ENCODE measurements around the gene SPA17.

SPA17 gene

GRCh38 chr11:124699547-124699946 lies 25.8 kb downstream of the SPA17 start:
- no peaks in the 10 kb centered on the region for H3K36me3 ChIP-seq (ENCODE audit: insufficient read depth, low read length)
- H3K4me3 ChIP-seq (ENCODE audit: low read length, poor library complexity, severe bottlenecking) = no peak overlapping the region
- H3K9ac ChIP-seq (ENCODE audit: low read depth, low read length, poor library complexity, severe bottlenecking) = no peak overlapping the region
- no peak for TF ChIP-seq EZH2phosphoT487 (IDR thresholded peaks at IDR 0.05; ENCODE audit: borderline replicate concordance)
- TF ChIP-seq CTCF (conservative IDR thresholded peaks at IDR 0.05; ENCODE audit: low read length) = no peak
- no peaks in the 10 kb centered on the region for H3K4me1 ChIP-seq (ENCODE audit: insufficient read depth, low read length, poor library complexity, severe bottlenecking)
- 0 out of 2 replicates have a peak, but pooled peaks cover 2% of the 10 kb centered on the region for H3K9me3 ChIP-seq (ENCODE audit: insufficient read depth, low read depth, low read length)
- H3K79me2 ChIP-seq (ENCODE audit: insufficient read depth, low read length) = no peaks in the 10 kb centered on the region
- H3F3A ChIP-seq (ENCODE audit: low read depth) = no peaks in the 10 kb centered on the region
- no peak overlapping the region for H2AFZ ChIP-seq (ENCODE audit: low read length)
- no peak overlapping the region for H3K4me2 ChIP-seq (ENCODE audit: low read depth, low read length, poor library complexity, severe bottlenecking)
- H4K20me1 ChIP-seq (ENCODE audit: insufficient read depth, low read length, poor library complexity, severe bottlenecking) = no peaks in the 10 kb centered on the region
- no peaks in the 10 kb centered on the region for H3K27me3 ChIP-seq (ENCODE audit: insufficient read depth, low read length, poor library complexity, severe bottlenecking)
- H3K9me2 ChIP-seq (replicated peaks; ENCODE audit: low read depth, low read length) = no peaks in the 10 kb centered on the region

- no peaks in the 10 kb centered on the region for H3K79me2 ChIP-seq (ENCODE audit: insufficient read depth, low read length)
- no peaks in the 10 kb centered on the region for H3K27me3 ChIP-seq (ENCODE audit: insufficient read depth, low read length, poor library complexity, severe bottlenecking)
- no peaks in the 10 kb centered on the region for H3K4me1 ChIP-seq (ENCODE audit: insufficient read depth, low read length, poor library complexity, severe bottlenecking)
- H3F3A ChIP-seq (ENCODE audit: low read depth) = no peaks in the 10 kb centered on the region
- no peaks in the 10 kb centered on the region for H4K20me1 ChIP-seq (ENCODE audit: insufficient read depth, low read length, poor library complexity, severe bottlenecking)
- no peak overlapping the region for H3K4me2 ChIP-seq (ENCODE audit: low read depth, low read length, poor library complexity, severe bottlenecking)
- 0 out of 2 replicates have a peak, but pooled peaks cover 2% of the 10 kb centered on the region for H3K9me3 ChIP-seq (ENCODE audit: insufficient read depth, low read depth, low read length)
- H2AFZ ChIP-seq (ENCODE audit: low read length) = no peak overlapping the region
- no peaks in the 10 kb centered on the region for H3K9me2 ChIP-seq (replicated peaks; ENCODE audit: low read depth, low read length)
- no peak overlapping the region for H3K4me3 ChIP-seq (ENCODE audit: low read length, poor library complexity, severe bottlenecking)
- H3K9ac ChIP-seq (ENCODE audit: low read depth, low read length, poor library complexity, severe bottlenecking) = no peak overlapping the region
- H3K36me3 ChIP-seq (ENCODE audit: insufficient read depth, low read length) = no peaks in the 10 kb centered on the region
- TF ChIP-seq EZH2phosphoT487 (IDR thresholded peaks at IDR 0.05; ENCODE audit: borderline replicate concordance) (no peak), CTCF (conservative IDR thresholded peaks at IDR 0.05; ENCODE audit: low read length) (no peak)
Observed at GRCh38 chr11:124700028-124700427, 26.3 kb downstream of the SPA17 start.

DNA sequence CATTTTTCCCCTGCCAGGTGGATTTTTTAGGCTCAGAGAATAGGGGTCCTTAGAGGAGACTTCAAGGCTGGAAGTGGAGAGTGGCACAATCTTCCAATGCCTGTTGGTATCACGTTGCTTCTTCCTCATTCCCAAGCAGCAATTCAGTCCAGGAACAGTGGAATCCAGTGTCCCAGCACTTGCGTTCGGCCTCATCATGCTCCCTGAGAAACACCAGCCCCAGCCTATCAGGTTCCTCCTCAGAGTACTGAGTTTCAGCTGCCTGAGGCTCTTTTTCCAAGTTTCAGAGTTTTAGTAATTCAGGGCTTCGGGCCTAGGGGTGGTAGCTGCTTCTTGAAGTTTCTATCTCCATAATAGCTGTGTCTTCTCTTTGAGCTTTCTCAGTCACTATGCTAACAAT lies 34.1 kb downstream of the SPA17 start:
- Histone ChIP-seq H3F3A (ENCODE audit: low read depth) (no peaks in the 10 kb centered on the region), H3K79me2 (ENCODE audit: insufficient read depth, low read length) (no peaks in the 10 kb centered on the region), H3K27me3 (ENCODE audit: insufficient read depth, low read length, poor library complexity, severe bottlenecking) (no peaks in the 10 kb centered on the region), H3K9me3 (ENCODE audit: insufficient read depth, low read depth, low read length) (no peaks in the 10 kb centered on the region), H3K9ac (ENCODE audit: low read depth, low read length, poor library complexity, severe bottlenecking) (no peak overlapping the region), H3K4me3 (ENCODE audit: low read length, poor library complexity, severe bottlenecking) (no peak overlapping the region), H3K4me2 (ENCODE audit: low read depth, low read length, poor library complexity, severe bottlenecking) (no peak overlapping the region), H2AFZ (ENCODE audit: low read length) (no peak overlapping the region), H4K20me1 (ENCODE audit: insufficient read depth, low read length, poor library complexity, severe bottlenecking) (no peaks in the 10 kb centered on the region), H3K9me2 (replicated peaks; ENCODE audit: low read depth, low read length) (no peaks in the 10 kb centered on the region), H3K36me3 (ENCODE audit: insufficient read depth, low read length) (no peaks in the 10 kb centered on the region), H3K4me1 (ENCODE audit: insufficient read depth, low read length, poor library complexity, severe bottlenecking) (no peaks in the 10 kb centered on the region)
- TF ChIP-seq EZH2phosphoT487 (IDR thresholded peaks at IDR 0.05; ENCODE audit: borderline replicate concordance) = no peak
- no peak for TF ChIP-seq CTCF (conservative IDR thresholded peaks at IDR 0.05; ENCODE audit: low read length)

All from Loucy (cell line).